Loucy (cell line): ENCODE results near the gene ZMYND8.

Experiments
- EZH2phosphoT487 ChIP-seq: fragments of 200-600 bp; IDR thresholded peaks from 2 replicates; pipeline ENCODE4 v1.6.1; 2018; ENCODE audit warnings: antibody characterized with exemption, mild to moderate bottlenecking, moderate library complexity, borderline replicate concordance
- TF ChIP-seq, protein P1 (sequence below): fragments of 200-600 bp; sonication (generic); conservative IDR thresholded peaks from 2 replicates; pipeline ENCODE4 v1.5.1; 2014; ENCODE audit warnings: mild to moderate bottlenecking, antibody characterized with exemption, low read length

DNA sequence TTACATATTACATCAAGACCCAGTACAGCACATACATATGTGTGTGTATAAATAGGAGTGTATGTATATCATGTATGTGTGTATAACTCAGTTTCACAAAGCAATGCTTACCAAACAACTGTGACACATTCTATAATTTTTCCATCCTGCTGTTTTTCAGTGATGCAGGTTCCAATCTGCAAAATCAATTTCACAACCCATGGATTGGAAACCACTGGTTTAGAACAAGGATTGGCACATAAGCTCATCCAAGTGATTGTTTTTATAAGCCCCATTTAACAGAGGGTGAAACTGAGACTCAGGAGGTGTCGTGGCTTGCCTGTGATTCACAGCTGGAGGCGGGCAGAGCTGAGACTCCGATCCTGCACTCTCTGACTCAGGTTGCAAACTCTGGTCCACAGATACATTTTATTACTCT, 158.2 kb downstream of the ZMYND8 start:
- TF ChIP-seq, protein P1, sequence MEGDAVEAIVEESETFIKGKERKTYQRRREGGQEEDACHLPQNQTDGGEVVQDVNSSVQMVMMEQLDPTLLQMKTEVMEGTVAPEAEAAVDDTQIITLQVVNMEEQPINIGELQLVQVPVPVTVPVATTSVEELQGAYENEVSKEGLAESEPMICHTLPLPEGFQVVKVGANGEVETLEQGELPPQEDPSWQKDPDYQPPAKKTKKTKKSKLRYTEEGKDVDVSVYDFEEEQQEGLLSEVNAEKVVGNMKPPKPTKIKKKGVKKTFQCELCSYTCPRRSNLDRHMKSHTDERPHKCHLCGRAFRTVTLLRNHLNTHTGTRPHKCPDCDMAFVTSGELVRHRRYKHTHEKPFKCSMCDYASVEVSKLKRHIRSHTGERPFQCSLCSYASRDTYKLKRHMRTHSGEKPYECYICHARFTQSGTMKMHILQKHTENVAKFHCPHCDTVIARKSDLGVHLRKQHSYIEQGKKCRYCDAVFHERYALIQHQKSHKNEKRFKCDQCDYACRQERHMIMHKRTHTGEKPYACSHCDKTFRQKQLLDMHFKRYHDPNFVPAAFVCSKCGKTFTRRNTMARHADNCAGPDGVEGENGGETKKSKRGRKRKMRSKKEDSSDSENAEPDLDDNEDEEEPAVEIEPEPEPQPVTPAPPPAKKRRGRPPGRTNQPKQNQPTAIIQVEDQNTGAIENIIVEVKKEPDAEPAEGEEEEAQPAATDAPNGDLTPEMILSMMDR = no peak
- TF ChIP-seq EZH2phosphoT487 = no peak
